ENCODE data around the gene PRR5L.
"Not testable (repeated sequence)": the region's sequence is repeated elsewhere in the genome, so short reads cannot be mapped to it uniquely, and the experiment has no call there.

Gene PRR5L

DNA sequence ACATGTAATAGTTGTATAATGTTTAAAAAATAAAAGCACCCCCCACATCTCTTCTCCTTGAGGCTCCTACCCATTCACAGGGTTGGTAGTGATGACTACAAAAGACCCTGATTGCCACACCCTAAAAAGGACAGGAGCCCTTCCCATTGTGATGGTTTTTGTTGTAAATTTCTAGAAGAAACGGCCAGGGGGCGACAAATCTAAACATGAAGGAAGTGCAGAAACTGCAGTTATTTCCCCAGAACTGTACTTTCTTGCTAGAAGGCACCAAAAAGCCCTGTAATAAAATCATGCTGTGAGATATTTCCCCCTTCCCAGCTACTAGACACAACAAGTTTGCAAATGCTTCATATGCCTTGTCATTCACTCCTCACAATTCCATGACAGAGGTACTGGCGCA is 10.8 kb downstream of the PRR5L start:
- no peak overlapping the region for H3K27ac Mint-ChIP-seq
- H3K36me3 Mint-ChIP-seq: no peaks in the 10 kb centered on the region
- H3K4me1 Mint-ChIP-seq: no peaks in the 10 kb centered on the region
- H3K27me3 Mint-ChIP-seq: peaks cover 7% of the 10 kb centered on the region
- H3K9me3 Mint-ChIP-seq: no peaks in the 10 kb centered on the region
- H3K4me3 Mint-ChIP-seq: no peak overlapping the region

GRCh38 chr11:36308577-36308976 is 12.5 kb downstream of the PRR5L start:
- no peaks in the 10 kb centered on the region for H3K36me3 Mint-ChIP-seq
- no peaks in the 10 kb centered on the region for H3K9me3 Mint-ChIP-seq
- H3K4me3 Mint-ChIP-seq: no peak overlapping the region
- H3K27ac Mint-ChIP-seq: no peak overlapping the region
- peaks cover 5% of the 10 kb centered on the region for H3K27me3 Mint-ChIP-seq
- H3K4me1 Mint-ChIP-seq: no peaks in the 10 kb centered on the region

- peaks cover 5% of the 10 kb centered on the region for H3K27me3 Mint-ChIP-seq
- no peak overlapping the region for H3K4me3 Mint-ChIP-seq
- H3K4me1 Mint-ChIP-seq: no peaks in the 10 kb centered on the region
- no peak overlapping the region for H3K27ac Mint-ChIP-seq
- H3K36me3 Mint-ChIP-seq: no peaks in the 10 kb centered on the region
- H3K9me3 Mint-ChIP-seq: no peaks in the 10 kb centered on the region
Measured at GRCh38 chr11:36309779-36310178, 13.7 kb downstream of the PRR5L start.

GRCh38 chr11:36311926-36312595 is 16.0 kb downstream of the PRR5L start:
- Mint-ChIP-seq H3K27me3 (peaks cover 9% of the 10 kb centered on the region), H3K4me3 (no peak overlapping the region), H3K27ac (no peak overlapping the region), H3K9me3 (no peaks in the 10 kb centered on the region), H3K36me3 (no peaks in the 10 kb centered on the region), H3K4me1 (no peaks in the 10 kb centered on the region)

- no peaks in the 10 kb centered on the region for H3K36me3 Mint-ChIP-seq
- no peaks in the 10 kb centered on the region for H3K4me1 Mint-ChIP-seq
- no peaks in the 10 kb centered on the region for H3K9me3 Mint-ChIP-seq
- no peak overlapping the region for H3K4me3 Mint-ChIP-seq
- peaks cover 13% of the 10 kb centered on the region for H3K27me3 Mint-ChIP-seq
- no peak overlapping the region for H3K27ac Mint-ChIP-seq
Measured at GRCh38 chr11:36312611-36313472, 16.8 kb downstream of the PRR5L start.

DNA sequence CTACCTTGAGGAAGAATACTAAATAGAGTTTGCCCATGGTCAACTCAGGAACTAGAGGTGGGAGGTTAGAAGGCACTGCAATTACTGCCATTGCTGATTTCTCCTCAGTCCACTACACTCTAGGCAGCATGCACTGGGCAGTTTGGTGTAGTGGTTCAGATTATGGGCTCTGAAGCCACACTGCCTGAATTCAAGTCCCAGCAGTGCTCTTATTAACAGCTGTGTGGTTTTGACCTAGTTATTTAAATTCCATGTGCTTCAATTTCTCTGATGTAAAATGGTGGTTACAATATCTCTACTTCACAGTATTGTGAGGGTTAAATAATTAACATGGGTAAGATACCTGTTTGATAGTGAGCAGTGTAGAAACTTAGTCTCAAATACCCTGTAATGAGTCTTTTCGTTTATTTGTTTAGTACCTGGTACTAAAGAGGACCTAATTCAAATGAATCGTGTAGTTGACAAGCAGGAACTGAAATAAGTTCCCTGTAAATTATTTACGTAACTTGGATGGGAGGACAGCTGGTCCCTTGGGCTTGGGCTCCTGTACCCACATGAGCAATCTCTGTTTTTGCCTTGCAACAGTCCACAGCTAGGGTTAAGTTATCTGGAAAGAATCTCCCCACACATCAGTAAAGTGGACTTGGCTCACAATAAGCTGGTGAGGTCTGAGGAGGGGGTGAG is 17.8 kb downstream of the PRR5L start:
- Mint-ChIP-seq H3K36me3 (no peaks in the 10 kb centered on the region), H3K27ac (no peak overlapping the region), H3K27me3 (peaks cover 13% of the 10 kb centered on the region), H3K4me3 (no peak overlapping the region), H3K9me3 (no peaks in the 10 kb centered on the region), H3K4me1 (no peaks in the 10 kb centered on the region)

DNA sequence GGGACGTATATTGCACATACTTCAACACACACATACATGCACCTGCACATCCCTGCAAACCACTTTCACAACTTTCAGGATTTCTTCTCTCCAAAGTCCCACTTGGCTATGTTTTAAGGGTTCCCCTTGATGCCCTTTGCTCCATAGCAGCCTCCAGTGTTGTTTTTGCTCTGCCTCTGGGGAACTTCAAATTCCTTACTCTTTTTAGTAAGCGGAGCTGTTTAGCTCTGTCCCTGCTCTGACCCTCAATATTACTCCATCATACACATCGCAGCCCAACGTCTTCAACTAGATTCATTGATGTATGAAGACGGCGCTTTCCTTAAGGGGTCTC is 18.3 kb downstream of the PRR5L start:
- no peaks in the 10 kb centered on the region for H3K9me3 Mint-ChIP-seq
- no peak overlapping the region for H3K27ac Mint-ChIP-seq
- H3K4me1 Mint-ChIP-seq: no peaks in the 10 kb centered on the region
- no peaks in the 10 kb centered on the region for H3K36me3 Mint-ChIP-seq
- H3K27me3 Mint-ChIP-seq: peaks cover 15% of the 10 kb centered on the region
- no peak overlapping the region for H3K4me3 Mint-ChIP-seq

- no peaks in the 10 kb centered on the region for H3K9me3 Mint-ChIP-seq
- H3K4me1 Mint-ChIP-seq: no peaks in the 10 kb centered on the region
- no peaks in the 10 kb centered on the region for H3K36me3 Mint-ChIP-seq
- H3K4me3 Mint-ChIP-seq: no peak overlapping the region
- peaks cover 16% of the 10 kb centered on the region for H3K27me3 Mint-ChIP-seq
- H3K27ac Mint-ChIP-seq: no peak overlapping the region
Measured at GRCh38 chr11:36316049-36316448, 20.0 kb downstream of the PRR5L start.

DNA sequence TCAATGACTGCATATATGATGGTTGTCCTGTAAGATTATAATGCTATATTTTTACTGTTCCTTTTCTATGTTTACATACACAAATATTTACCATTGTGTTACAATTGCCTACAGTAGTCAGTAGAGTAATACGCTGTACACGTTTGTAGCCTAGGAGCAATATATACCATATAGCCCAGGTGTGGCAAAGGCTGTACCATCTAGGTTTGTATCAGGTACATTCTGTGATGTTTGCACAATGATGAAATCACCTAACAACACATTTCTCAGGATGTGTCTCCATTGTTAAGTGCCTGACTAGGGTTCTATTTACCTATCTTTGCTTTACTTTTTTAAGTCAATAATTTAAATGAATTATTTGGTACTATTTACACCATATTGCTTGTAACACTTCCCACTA is 21.9 kb downstream of the PRR5L start:
- H3K9me3 Mint-ChIP-seq: no peaks in the 10 kb centered on the region
- H3K27me3 Mint-ChIP-seq: peaks cover 15% of the 10 kb centered on the region
- H3K4me1 Mint-ChIP-seq: no peaks in the 10 kb centered on the region
- no peak overlapping the region for H3K27ac Mint-ChIP-seq
- H3K4me3 Mint-ChIP-seq: no peak overlapping the region
- H3K36me3 Mint-ChIP-seq: no peaks in the 10 kb centered on the region

- H3K4me3 Mint-ChIP-seq, H3K27me3 Mint-ChIP-seq, H3K36me3 Mint-ChIP-seq, H3K9me3 Mint-ChIP-seq, H3K27ac Mint-ChIP-seq, H3K4me1 Mint-ChIP-seq: not testable (repeated sequence)
Measured at GRCh38 chr11:36324956-36325355, 28.9 kb downstream of the PRR5L start.

DNA sequence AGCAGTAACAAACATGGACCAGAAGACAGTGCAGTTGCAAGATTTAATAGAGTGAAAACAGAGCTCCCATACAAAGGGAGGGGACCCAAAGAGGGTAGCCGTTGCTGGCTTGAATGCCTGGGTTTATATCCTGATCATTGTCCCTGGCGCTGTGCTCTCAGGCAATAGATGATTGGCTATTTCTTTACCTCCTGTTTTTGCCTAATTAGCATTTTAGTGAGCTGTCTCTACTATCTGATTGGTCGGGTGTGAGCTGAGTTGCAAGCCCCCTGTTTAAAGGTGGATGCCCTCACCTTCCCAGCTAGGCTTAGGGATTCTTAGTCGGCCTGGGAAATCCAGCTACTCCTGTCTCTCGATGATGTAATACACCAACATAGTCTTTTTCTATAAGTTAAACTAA is 29.3 kb downstream of the PRR5L start:
- not testable (repeated sequence) for H3K36me3 Mint-ChIP-seq, H3K9me3 Mint-ChIP-seq, H3K27me3 Mint-ChIP-seq, H3K4me3 Mint-ChIP-seq, H3K4me1 Mint-ChIP-seq, H3K27ac Mint-ChIP-seq

DNA sequence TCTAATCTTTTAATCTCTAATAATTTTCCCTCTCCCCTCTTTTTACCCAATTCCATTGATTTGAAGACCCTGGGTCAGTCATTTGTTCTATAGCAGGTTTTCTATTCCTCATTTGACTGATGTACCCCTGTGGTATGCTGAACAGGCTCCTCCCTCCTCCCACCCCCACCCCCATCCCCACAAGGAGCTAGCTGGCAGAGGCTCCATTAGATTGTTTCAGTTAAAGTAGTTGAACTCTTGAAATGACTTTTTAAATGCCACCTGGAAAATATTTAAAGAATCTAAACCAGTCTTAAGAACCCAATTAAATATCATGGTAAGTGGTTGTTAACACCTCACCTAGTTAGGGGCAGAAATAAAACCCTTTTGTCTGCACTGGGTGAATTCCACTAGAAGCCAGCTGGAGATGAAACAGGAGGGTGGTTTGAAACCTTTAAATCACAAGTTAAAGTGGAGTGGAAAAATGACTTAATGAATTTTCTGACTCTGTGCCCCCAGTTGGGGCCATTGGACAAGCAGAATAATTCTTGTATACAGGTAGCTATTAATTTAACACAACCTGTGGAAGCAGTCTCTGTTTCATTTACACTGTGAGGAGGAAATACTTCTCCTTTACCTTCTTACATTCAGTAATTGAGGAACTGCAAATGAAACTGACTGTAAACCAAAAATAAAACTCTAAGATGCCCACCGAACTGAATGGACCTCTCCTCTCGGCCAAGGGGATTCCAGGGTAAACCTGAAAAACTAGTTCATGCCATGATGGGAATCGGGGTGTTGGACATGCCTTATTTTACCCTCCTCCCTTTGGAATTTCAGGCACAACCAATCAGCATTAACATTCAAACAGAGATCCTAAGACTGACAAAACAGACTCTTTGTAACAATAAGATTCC is 30.7 kb downstream of the PRR5L start:
- no peaks in the 10 kb centered on the region for H3K36me3 Mint-ChIP-seq
- no peaks in the 10 kb centered on the region for H3K9me3 Mint-ChIP-seq
- H3K4me3 Mint-ChIP-seq: no peak overlapping the region
- no peaks in the 10 kb centered on the region for H3K4me1 Mint-ChIP-seq
- no peak overlapping the region for H3K27ac Mint-ChIP-seq
- H3K27me3 Mint-ChIP-seq: peaks cover 3% of the 10 kb centered on the region

DNA sequence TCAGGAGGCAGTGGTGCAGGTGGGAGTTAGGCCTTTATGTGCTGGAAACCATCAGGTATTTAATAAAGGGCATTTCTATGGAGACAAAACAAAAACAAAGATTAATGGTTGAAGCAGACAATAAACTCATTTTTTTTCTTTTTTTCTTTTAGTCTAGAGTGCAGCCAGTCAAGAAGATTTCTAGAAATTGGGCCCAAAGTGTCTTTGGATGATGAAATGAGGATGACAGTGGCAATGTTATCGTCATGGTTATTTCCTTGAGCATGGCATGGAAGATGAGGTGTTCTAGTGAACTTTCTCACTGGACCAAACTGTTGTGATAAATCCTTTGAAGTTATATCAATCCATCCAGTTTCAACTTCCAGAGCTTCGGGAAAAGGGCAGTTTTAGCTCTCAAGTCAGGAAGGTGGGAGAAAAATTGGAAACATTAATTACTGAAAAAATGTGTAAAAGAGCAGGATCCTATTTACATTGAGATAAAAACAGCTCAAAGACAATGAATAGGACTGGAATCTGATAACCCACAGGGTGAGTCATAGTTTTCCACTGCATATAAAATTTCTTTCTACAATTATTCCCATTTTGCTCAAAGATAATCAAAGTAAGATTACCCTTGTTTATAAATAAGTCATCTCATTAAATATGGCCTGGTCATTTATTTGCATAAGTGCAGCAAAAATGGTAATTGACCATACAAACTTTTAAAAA is 33.0 kb downstream of the PRR5L start:
- no peaks in the 10 kb centered on the region for H3K4me1 Mint-ChIP-seq
- H3K36me3 Mint-ChIP-seq: no peaks in the 10 kb centered on the region
- H3K27ac Mint-ChIP-seq: no peak overlapping the region
- peaks cover 3% of the 10 kb centered on the region for H3K27me3 Mint-ChIP-seq
- no peak overlapping the region for H3K4me3 Mint-ChIP-seq
- no peaks in the 10 kb centered on the region for H3K9me3 Mint-ChIP-seq

DNA sequence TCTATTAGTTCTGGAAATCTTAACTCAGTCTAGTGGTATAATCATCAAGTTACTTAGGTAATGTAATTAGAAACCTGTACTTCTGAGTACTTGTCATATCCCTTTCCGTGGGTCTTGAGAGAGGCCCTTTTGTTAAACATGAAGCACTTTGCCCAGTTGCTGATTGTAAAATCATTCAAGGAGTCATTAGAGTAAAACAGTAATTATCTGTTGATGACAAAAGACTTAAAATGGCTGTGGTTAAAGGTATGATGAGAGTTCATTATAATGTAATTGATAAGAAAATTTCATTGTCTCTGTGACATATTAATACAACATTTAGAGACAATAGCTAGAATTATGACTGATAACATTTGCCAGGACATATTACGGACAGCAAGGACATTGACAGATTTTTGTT is 34.3 kb downstream of the PRR5L start:
- Mint-ChIP-seq H3K36me3 (peaks cover 1% of the 10 kb centered on the region), H3K4me1 (no peaks in the 10 kb centered on the region), H3K27me3 (peaks cover 3% of the 10 kb centered on the region), H3K9me3 (no peaks in the 10 kb centered on the region), H3K27ac (no peak overlapping the region), H3K4me3 (no peak overlapping the region)

GRCh38 chr11:36333468-36333867 is 37.4 kb downstream of the PRR5L start:
- Mint-ChIP-seq H3K27ac (no peak overlapping the region), H3K4me1 (no peaks in the 10 kb centered on the region), H3K9me3 (no peaks in the 10 kb centered on the region), H3K4me3 (no peak overlapping the region), H3K27me3 (peaks cover 2% of the 10 kb centered on the region), H3K36me3 (peaks cover 1% of the 10 kb centered on the region)
